Type B pancreatic cell (in vitro differentiated cells): Measurements from ENCODE around the gene RABGAP1L. TPM values are rescaled to one million over a fixed set of nuclear protein-coding genes. Genes with fewer than 3 reads are reported as not detected.
A peak's percentile ranks its signal among the peaks of the same experiment; 100 is the strongest.

ENCODE experiments used
- DNase-seq: peaks from one replicate; pipeline ENCODE4 v3.0.0; 2021; ENCODE audit warnings: mixed read lengths; ENCODE audit not compliant: unreplicated experiment; ENCODE audit errors: extremely low spot score
- H3K27ac Mint-ChIP-seq: 2 replicates; pipeline ENCODE4 v1.8.0; 2021; ENCODE audit warnings: mild to moderate bottlenecking, mixed read lengths
- H3K27me3 Mint-ChIP-seq: 2 replicates; pipeline ENCODE4 v1.8.0; 2021; ENCODE audit warnings: mixed read lengths
- H3K36me3 Mint-ChIP-seq: 2 replicates; pipeline ENCODE4 v1.8.0; 2021; ENCODE audit warnings: mixed read lengths
- H3K4me1 Mint-ChIP-seq: one replicate; pipeline ENCODE4 v1.8.0; 2021; ENCODE audit warnings: mixed read lengths; ENCODE audit not compliant: unreplicated experiment
- H3K4me3 Mint-ChIP-seq: 2 replicates; pipeline ENCODE4 v1.8.0; 2021; ENCODE audit warnings: mild to moderate bottlenecking, mixed read lengths
- H3K9me3 Mint-ChIP-seq: 2 replicates; pipeline ENCODE4 v1.8.0; 2021; ENCODE audit warnings: mixed read lengths
- total RNA-seq: library from RNA; stranded (reverse); gene quantifications from 2 replicates; pipeline ENCODE4 v1.2.1, GENCODE V29; 2021; ENCODE audit warnings: low replicate concordance
- TF ChIP-seq, protein P1 (sequence below): fragments of 200-600 bp; sonication (generic); conservative IDR thresholded peaks from 2 replicates; pipeline ENCODE4 v1.5.0; 2021; ENCODE audit warnings: antibody characterized with exemption, mild to moderate bottlenecking

The RABGAP1L gene
- total RNA-seq, 1 donor from 2014 or later = 35.6 TPM

GRCh38 chr1:174976436-174977108, 817.3 kb downstream of the RABGAP1L start:
- Mint-ChIP-seq H3K36me3 (peaks cover 20% of the 10 kb centered on the region), H3K4me1 (peaks cover under 1% of the 10 kb centered on the region), H3K9me3 (no peaks in the 10 kb centered on the region), H3K27ac (peak overlapping the region; percentile 45), H3K27me3 (no peaks in the 10 kb centered on the region), H3K4me3 (no peak overlapping the region)
- DNase-seq = no peak
- TF ChIP-seq, protein P1, sequence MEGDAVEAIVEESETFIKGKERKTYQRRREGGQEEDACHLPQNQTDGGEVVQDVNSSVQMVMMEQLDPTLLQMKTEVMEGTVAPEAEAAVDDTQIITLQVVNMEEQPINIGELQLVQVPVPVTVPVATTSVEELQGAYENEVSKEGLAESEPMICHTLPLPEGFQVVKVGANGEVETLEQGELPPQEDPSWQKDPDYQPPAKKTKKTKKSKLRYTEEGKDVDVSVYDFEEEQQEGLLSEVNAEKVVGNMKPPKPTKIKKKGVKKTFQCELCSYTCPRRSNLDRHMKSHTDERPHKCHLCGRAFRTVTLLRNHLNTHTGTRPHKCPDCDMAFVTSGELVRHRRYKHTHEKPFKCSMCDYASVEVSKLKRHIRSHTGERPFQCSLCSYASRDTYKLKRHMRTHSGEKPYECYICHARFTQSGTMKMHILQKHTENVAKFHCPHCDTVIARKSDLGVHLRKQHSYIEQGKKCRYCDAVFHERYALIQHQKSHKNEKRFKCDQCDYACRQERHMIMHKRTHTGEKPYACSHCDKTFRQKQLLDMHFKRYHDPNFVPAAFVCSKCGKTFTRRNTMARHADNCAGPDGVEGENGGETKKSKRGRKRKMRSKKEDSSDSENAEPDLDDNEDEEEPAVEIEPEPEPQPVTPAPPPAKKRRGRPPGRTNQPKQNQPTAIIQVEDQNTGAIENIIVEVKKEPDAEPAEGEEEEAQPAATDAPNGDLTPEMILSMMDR = no peak

- Mint-ChIP-seq H3K27me3 (no peaks in the 10 kb centered on the region), H3K27ac (no peak overlapping the region)
- TF ChIP-seq, protein P1 = peak; percentile 84
Measured at GRCh38 chr1:174982971-174983689, 823.8 kb downstream of the RABGAP1L start.

DNA sequence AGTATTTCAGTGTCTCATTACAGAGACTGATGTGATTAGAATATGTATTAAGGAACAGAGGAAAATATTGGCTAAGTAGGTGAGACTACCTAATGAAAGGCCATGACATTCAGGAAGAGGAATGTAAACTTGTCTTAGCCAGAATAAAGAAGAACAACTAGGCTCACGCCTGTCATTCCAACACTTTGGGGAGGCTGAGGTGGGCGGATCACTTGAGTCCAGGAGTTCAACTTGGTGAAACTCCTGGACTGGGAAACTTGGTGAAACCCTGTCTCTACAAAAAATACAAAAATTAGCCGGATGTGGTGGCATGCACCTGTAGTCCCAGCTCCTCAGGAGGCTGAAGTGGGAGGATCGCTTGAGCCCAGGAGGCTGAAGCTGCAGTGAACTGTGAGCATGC, 825.6 kb downstream of the RABGAP1L start:
- H3K36me3 Mint-ChIP-seq = peaks cover 23% of the 10 kb centered on the region
- H3K27me3 Mint-ChIP-seq = no peaks in the 10 kb centered on the region
- peak overlapping the region; percentile 2 for H3K27ac Mint-ChIP-seq
- H3K4me1 Mint-ChIP-seq = no peaks in the 10 kb centered on the region
- H3K4me3 Mint-ChIP-seq = no peak overlapping the region
- no peak for DNase-seq
- H3K9me3 Mint-ChIP-seq = no peaks in the 10 kb centered on the region
- TF ChIP-seq, protein P1 = no peak

More at GRCh38 chr1:174982971-174983689, 823.8 kb downstream of the RABGAP1L start:
- peaks cover 20% of the 10 kb centered on the region for H3K36me3 Mint-ChIP-seq
- no peak for DNase-seq
- H3K4me3 Mint-ChIP-seq = no peak overlapping the region
- H3K9me3 Mint-ChIP-seq = no peaks in the 10 kb centered on the region
- H3K4me1 Mint-ChIP-seq = no peaks in the 10 kb centered on the region

DNA sequence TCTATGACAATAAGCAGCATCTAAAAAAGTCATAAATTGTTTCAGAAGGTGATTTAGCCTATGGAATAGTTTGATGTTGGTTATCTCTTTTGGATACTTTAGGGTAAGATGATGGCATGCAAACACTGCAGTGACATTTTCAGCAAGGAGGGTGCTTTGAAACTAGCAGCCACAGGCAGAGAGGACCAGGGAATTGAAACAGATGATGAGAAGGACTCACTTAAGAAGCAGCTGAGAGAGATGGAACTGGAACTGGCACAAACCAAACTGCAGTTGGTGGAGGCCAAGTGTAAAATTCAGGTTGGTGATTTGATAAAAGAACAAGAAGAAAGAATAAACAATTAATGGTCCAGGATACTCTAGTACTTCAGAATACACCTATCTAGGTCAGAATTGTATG, 829.2 kb downstream of the RABGAP1L start:
- peaks cover 12% of the 10 kb centered on the region for H3K36me3 Mint-ChIP-seq
- no peak overlapping the region for H3K27ac Mint-ChIP-seq
- TF ChIP-seq, protein P1 = no peak

DNA sequence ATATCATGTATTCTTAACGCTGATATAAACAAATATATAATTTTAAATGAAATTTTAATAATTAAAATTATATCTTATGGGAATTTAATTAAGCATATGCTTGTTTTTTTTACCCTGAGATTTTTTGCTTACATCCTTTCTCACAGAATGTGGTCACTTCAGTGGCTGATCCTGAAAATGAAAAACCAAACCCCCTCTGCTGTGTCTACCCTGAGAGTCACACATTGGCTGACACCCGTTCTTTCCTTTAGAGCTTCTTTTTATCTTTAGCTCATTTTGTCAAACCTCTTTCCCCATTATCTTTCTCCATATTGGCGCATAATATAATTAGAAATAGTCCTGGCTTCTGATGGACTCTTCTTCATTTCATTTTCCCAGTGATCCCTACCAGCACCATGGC, 829.7 kb downstream of the RABGAP1L start:
- no peaks in the 10 kb centered on the region for H3K9me3 Mint-ChIP-seq
- DNase-seq = no peak
- no peak overlapping the region for H3K4me3 Mint-ChIP-seq
- TF ChIP-seq, protein P1 = no peak
- H3K36me3 Mint-ChIP-seq = peaks cover 7% of the 10 kb centered on the region
- H3K4me1 Mint-ChIP-seq = no peaks in the 10 kb centered on the region
- H3K27ac Mint-ChIP-seq = no peak overlapping the region
- H3K27me3 Mint-ChIP-seq = no peaks in the 10 kb centered on the region

More for the DNA sequence above, 829.2 kb downstream of the RABGAP1L start:
- Mint-ChIP-seq H3K4me1 (no peaks in the 10 kb centered on the region), H3K4me3 (no peak overlapping the region), H3K27me3 (no peaks in the 10 kb centered on the region), H3K9me3 (no peaks in the 10 kb centered on the region)
- no peak for DNase-seq
